MCF 10A (cell line): ENCODE data around the gene MPRIP. TPM values are rescaled to one million over a fixed set of nuclear protein-coding genes. Genes with fewer than 3 reads are reported as not detected.

Experiments used
- BruUV-seq: library from RNA; stranded (reverse); fragments of 400-500 nt; replicated peaks from 2 replicates; lab custom pipeline; 2021; lab: Mats Ljungman, UMichigan
- CTCF ChIA-PET: fragments of 300-600 bp; sonication (Branson Sonifier 250); formaldehyde crosslinking; extraction: SDS; loops from one replicate; lab custom pipeline; 2021; ENCODE audit warnings: antibody characterized with exemption, inconsistent platforms; lab: Yijun Ruan, JAX
- POLR2A ChIA-PET: fragments of 300-600, 350-650 bp; sonication (Branson Sonifier 250); formaldehyde crosslinking; extraction: SDS; loops from one replicate; lab custom pipeline; 2020; ENCODE audit warnings: antibody characterized with exemption, inconsistent platforms; lab: Yijun Ruan, JAX
- DNase-seq: peaks from one replicate; pipeline ENCODE4 v3.0.0-alpha.2; 2018; ENCODE audit not compliant: unreplicated experiment
- H3K27ac Mint-ChIP-seq: one replicate; pipeline ENCODE4 v1.8.0; 2022; ENCODE audit warnings: mild to moderate bottlenecking, low read depth, mixed read lengths; ENCODE audit not compliant: unreplicated experiment
- H3K27me3 Mint-ChIP-seq: one replicate; pipeline ENCODE4 v1.8.0; 2022; ENCODE audit warnings: mixed read lengths; ENCODE audit not compliant: insufficient read depth, unreplicated experiment
- H3K36me3 Mint-ChIP-seq: one replicate; pipeline ENCODE4 v1.8.0; 2022; ENCODE audit warnings: mild to moderate bottlenecking, moderate library complexity, mixed read lengths; ENCODE audit not compliant: insufficient read depth, unreplicated experiment
- H3K4me1 Mint-ChIP-seq: one replicate; pipeline ENCODE4 v1.8.0; 2022; ENCODE audit warnings: mixed read lengths; ENCODE audit not compliant: insufficient read depth, unreplicated experiment
- H3K4me3 Mint-ChIP-seq: one replicate; pipeline ENCODE4 v1.8.0; 2022; ENCODE audit warnings: mild to moderate bottlenecking, moderate library complexity, mixed read lengths; ENCODE audit not compliant: unreplicated experiment
- H3K9me3 Mint-ChIP-seq: one replicate; pipeline ENCODE4 v1.8.0; 2022; ENCODE audit warnings: mixed read lengths; ENCODE audit not compliant: unreplicated experiment
- CTCF ChIP-seq: fragments of 200-600 bp; IDR thresholded peaks from one replicate; pipeline ENCODE4 v1.8.0; 2022; ENCODE audit warnings: antibody characterized with exemption, mild to moderate bottlenecking; ENCODE audit not compliant: unreplicated experiment
- intact Hi-C: fragments of 100-400 bp; cut with micrococcal nuclease; formaldehyde crosslinking; loops from 2 replicates; pipeline ENCODE4 v1.14.1; 2022
- total RNA-seq: library from RNA; stranded (reverse); gene quantifications from 2 replicates; pipeline ENCODE4 v1.2.3, GENCODE V29; 2022

MPRIP gene
- total RNA-seq, 1 experiment from 2014 or later = 230 TPM

DNA sequence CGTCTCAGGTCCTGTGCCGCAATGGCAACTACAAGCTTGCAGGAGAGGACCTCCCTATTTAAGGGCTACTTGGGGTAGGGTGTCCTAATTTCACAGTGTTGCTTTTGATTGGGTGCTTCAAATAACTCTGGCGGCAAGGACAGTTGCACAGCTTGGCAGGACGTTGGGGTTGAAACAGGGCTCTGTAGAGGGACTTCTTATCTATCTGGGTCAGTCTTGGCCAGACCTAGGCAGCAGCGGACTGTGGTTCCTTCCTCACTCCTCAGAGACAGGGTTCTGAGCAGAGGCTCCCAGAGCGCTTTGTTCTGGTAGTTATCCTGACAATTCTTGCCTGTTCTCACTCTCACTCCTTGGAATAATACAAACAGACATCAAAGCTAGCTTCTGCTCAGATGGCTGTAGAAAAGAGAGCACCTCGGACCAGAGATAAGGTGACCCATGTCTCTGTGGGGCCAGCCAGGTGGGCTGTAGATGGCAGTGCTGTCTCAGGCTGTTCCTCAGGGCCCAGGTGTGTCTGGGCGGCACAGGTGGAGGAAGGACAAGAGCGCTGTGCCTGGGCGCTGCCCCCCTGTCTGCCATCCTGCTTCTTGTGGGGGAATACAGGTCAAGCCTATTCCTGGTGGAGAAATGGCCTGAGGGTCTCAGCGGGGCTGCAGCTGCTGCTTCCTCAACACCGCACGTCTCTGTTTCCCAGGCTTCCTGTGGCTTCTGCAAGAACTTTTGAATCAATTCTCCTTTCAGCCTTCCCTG is 102.8 kb downstream of the MPRIP start:
- Mint-ChIP-seq H3K27ac (no peak overlapping the region), H3K27me3 (no peaks in the 10 kb centered on the region), H3K36me3 (peaks cover 78% of the 10 kb centered on the region), H3K9me3 (no peaks in the 10 kb centered on the region), H3K4me1 (no peaks in the 10 kb centered on the region), H3K4me3 (no peak overlapping the region)
- no peak for TF ChIP-seq CTCF
- intact Hi-C loops = no loop called here
- no peak for DNase-seq
- CTCF ChIA-PET = interaction anchor here (0.6 kb wide), 2 partner anchors 125 to 136 kb away, joined by 3 read pairs; no protein-coding TSS in a partner anchor
- POLR2A ChIA-PET = interaction anchor here (0.7 kb wide), 1 partner anchor 109 kb away, joined by 5 read pairs; no protein-coding TSS in a partner anchor
- BruUV-seq = no TSS peak

- no peak for TF ChIP-seq CTCF
- ChIA-PET CTCF (interaction anchor here (0.7 kb wide), 1 partner anchor 10 kb away, joined by 3 read pairs; no protein-coding TSS in a partner anchor), POLR2A (no interaction called here)
- H3K4me3 Mint-ChIP-seq = no peak overlapping the region
- H3K9me3 Mint-ChIP-seq = no peaks in the 10 kb centered on the region
- H3K27ac Mint-ChIP-seq = no peak overlapping the region
- H3K36me3 Mint-ChIP-seq = peaks cover 82% of the 10 kb centered on the region
- intact Hi-C loops = no loop called here
- BruUV-seq = no TSS peak
- DNase-seq = peak; percentile 16
- H3K4me1 Mint-ChIP-seq = peaks cover 12% of the 10 kb centered on the region
- H3K27me3 Mint-ChIP-seq = no peaks in the 10 kb centered on the region
Measured at GRCh38 chr17:17146786-17147406, 104.6 kb downstream of the MPRIP start.

GRCh38 chr17:17147821-17148220 is 105.6 kb downstream of the MPRIP start:
- TF ChIP-seq CTCF = no peak
- H3K36me3 Mint-ChIP-seq = peaks cover 77% of the 10 kb centered on the region
- ChIA-PET CTCF (no interaction called here), POLR2A (no interaction called here)
- no peak overlapping the region for H3K4me3 Mint-ChIP-seq
- no peak for DNase-seq
- intact Hi-C loops = no loop called here
- no TSS peak for BruUV-seq
- no peaks in the 10 kb centered on the region for H3K27me3 Mint-ChIP-seq
- no peaks in the 10 kb centered on the region for H3K9me3 Mint-ChIP-seq
- no peak overlapping the region for H3K27ac Mint-ChIP-seq
- peaks cover 21% of the 10 kb centered on the region for H3K4me1 Mint-ChIP-seq
